MCF 10A (cell line): Measurements from ENCODE around the gene CPPED1. TPM values are rescaled to one million over a fixed set of nuclear protein-coding genes. Genes with fewer than 3 reads are reported as not detected.

Experiments
- BruUV-seq: library from RNA; stranded (reverse); fragments of 400-500 nt; replicated peaks from 2 replicates; lab custom pipeline; 2021; lab: Mats Ljungman, UMichigan
- CTCF ChIA-PET: fragments of 300-600 bp; sonication (Branson Sonifier 250); formaldehyde crosslinking; extraction: SDS; loops from one replicate; lab custom pipeline; 2021; ENCODE audit warnings: antibody characterized with exemption, inconsistent platforms; lab: Yijun Ruan, JAX
- POLR2A ChIA-PET: fragments of 300-600, 350-650 bp; sonication (Branson Sonifier 250); formaldehyde crosslinking; extraction: SDS; loops from one replicate; lab custom pipeline; 2020; ENCODE audit warnings: antibody characterized with exemption, inconsistent platforms; lab: Yijun Ruan, JAX
- DNase-seq: peaks from one replicate; pipeline ENCODE4 v3.0.0-alpha.2; 2018; ENCODE audit not compliant: unreplicated experiment
- H3K27ac Mint-ChIP-seq: one replicate; pipeline ENCODE4 v1.8.0; 2022; ENCODE audit warnings: mild to moderate bottlenecking, low read depth, mixed read lengths; ENCODE audit not compliant: unreplicated experiment
- H3K27me3 Mint-ChIP-seq: one replicate; pipeline ENCODE4 v1.8.0; 2022; ENCODE audit warnings: mixed read lengths; ENCODE audit not compliant: insufficient read depth, unreplicated experiment
- H3K36me3 Mint-ChIP-seq: one replicate; pipeline ENCODE4 v1.8.0; 2022; ENCODE audit warnings: mild to moderate bottlenecking, moderate library complexity, mixed read lengths; ENCODE audit not compliant: insufficient read depth, unreplicated experiment
- H3K4me1 Mint-ChIP-seq: one replicate; pipeline ENCODE4 v1.8.0; 2022; ENCODE audit warnings: mixed read lengths; ENCODE audit not compliant: insufficient read depth, unreplicated experiment
- H3K4me3 Mint-ChIP-seq: one replicate; pipeline ENCODE4 v1.8.0; 2022; ENCODE audit warnings: mild to moderate bottlenecking, moderate library complexity, mixed read lengths; ENCODE audit not compliant: unreplicated experiment
- H3K9me3 Mint-ChIP-seq: one replicate; pipeline ENCODE4 v1.8.0; 2022; ENCODE audit warnings: mixed read lengths; ENCODE audit not compliant: unreplicated experiment
- intact Hi-C: fragments of 100-400 bp; cut with micrococcal nuclease; formaldehyde crosslinking; loops from 2 replicates; pipeline ENCODE4 v1.14.1; 2022
- total RNA-seq: library from RNA; stranded (reverse); gene quantifications from 2 replicates; pipeline ENCODE4 v1.2.3, GENCODE V29; 2022
- TF ChIP-seq, protein P1 (sequence below): fragments of 200-600 bp; IDR thresholded peaks from one replicate; pipeline ENCODE4 v1.8.0; 2022; ENCODE audit warnings: antibody characterized with exemption, mild to moderate bottlenecking; ENCODE audit not compliant: unreplicated experiment

The CPPED1 gene
- total RNA-seq, 1 experiment from 2014 or later: 13.8 TPM

DNA sequence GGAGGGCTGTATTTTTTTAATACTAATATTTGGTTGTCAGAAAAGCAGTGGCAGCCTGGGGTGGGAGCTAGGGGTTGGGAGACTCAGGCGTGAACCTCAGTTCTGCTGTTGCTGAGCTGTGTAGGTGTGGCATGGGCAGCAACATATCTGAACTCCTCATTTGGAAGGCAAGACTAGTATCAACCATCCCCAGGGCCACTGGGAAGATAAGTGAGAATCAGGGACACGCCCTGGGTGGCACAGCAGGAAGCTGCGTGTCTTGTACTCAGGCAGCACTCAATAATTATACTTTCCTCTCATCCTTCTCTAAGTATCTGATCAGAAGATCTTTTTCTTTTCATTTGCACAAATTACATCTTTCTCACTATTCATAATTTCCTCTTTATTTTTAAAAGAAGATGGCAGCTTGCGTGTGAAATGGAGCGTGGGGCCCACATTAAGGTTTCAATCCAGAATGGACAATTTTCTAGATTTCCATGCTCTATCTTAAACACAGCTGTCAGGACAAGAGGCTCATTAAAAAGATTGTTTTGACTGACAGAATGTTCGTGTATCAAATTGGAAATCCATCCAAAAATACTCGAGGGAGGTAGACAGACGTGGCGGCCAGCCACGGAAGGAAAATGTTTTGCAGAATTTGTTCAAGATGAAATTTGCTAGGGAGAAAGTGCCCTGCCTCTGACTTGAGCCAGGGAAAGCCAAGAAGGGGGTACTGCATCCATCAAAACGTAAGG, 121.1 kb downstream of the CPPED1 start:
- no peaks in the 10 kb centered on the region for H3K4me1 Mint-ChIP-seq
- no peaks in the 10 kb centered on the region for H3K9me3 Mint-ChIP-seq
- POLR2A ChIA-PET: no interaction called here
- TF ChIP-seq, protein P1, sequence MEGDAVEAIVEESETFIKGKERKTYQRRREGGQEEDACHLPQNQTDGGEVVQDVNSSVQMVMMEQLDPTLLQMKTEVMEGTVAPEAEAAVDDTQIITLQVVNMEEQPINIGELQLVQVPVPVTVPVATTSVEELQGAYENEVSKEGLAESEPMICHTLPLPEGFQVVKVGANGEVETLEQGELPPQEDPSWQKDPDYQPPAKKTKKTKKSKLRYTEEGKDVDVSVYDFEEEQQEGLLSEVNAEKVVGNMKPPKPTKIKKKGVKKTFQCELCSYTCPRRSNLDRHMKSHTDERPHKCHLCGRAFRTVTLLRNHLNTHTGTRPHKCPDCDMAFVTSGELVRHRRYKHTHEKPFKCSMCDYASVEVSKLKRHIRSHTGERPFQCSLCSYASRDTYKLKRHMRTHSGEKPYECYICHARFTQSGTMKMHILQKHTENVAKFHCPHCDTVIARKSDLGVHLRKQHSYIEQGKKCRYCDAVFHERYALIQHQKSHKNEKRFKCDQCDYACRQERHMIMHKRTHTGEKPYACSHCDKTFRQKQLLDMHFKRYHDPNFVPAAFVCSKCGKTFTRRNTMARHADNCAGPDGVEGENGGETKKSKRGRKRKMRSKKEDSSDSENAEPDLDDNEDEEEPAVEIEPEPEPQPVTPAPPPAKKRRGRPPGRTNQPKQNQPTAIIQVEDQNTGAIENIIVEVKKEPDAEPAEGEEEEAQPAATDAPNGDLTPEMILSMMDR: no peak
- no peak overlapping the region for H3K27ac Mint-ChIP-seq
- intact Hi-C loops: no loop called here
- no peaks in the 10 kb centered on the region for H3K27me3 Mint-ChIP-seq
- CTCF ChIA-PET: no interaction called here
- H3K4me3 Mint-ChIP-seq: no peak overlapping the region
- peaks cover 2% of the 10 kb centered on the region for H3K36me3 Mint-ChIP-seq
- DNase-seq: no peak
- BruUV-seq: no TSS peak

DNA sequence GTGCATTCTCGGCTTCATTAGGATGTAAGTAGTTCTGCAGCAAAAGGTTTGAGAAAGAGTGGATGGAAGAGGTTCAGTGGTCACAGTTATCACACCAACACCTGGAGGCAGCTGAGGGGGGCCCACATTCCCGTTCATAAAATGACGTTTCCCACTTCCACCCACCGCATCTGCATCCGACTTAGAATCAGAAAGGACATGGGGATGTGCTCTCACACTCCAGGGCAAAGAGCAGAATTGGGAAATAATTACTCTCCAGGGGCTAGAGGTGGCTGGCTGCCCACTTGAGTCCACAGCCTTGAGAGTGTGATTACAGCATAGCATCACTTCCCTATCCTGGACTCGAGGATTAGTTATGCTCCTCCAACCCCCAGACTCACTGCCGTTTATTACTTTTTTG, 122.0 kb downstream of the CPPED1 start:
- no peaks in the 10 kb centered on the region for H3K9me3 Mint-ChIP-seq
- TF ChIP-seq, protein P1: no peak
- H3K27me3 Mint-ChIP-seq: no peaks in the 10 kb centered on the region
- no TSS peak for BruUV-seq
- DNase-seq: no peak
- no peaks in the 10 kb centered on the region for H3K36me3 Mint-ChIP-seq
- H3K4me1 Mint-ChIP-seq: no peaks in the 10 kb centered on the region
- no peak overlapping the region for H3K27ac Mint-ChIP-seq
- intact Hi-C loops: no loop called here
- CTCF ChIA-PET: no interaction called here
- H3K4me3 Mint-ChIP-seq: no peak overlapping the region
- POLR2A ChIA-PET: no interaction called here

DNA sequence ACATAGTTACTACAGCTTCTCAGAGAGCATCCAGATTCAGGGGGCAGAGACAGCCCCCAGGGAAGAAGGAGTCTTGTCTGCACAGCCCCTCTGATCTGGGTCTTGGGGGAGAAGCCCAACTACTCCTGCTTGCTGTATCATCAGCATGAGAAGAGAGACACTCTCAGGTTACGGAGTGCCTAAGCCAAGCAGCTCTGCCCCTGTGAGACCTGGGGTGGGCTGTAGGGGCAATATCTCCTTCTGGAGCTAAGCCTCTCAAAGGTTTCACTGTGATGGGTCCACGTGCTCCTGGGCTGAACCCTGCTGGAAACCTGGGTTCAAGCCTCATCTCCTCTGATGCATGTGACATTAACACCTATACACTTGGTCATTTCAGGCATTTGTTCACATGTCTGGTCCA, 123.2 kb downstream of the CPPED1 start:
- H3K9me3 Mint-ChIP-seq: no peaks in the 10 kb centered on the region
- no peak for DNase-seq
- H3K27ac Mint-ChIP-seq: no peak overlapping the region
- CTCF ChIA-PET: no interaction called here
- TF ChIP-seq, protein P1: no peak
- BruUV-seq: no TSS peak
- POLR2A ChIA-PET: no interaction called here
- no peaks in the 10 kb centered on the region for H3K36me3 Mint-ChIP-seq
- no peaks in the 10 kb centered on the region for H3K4me1 Mint-ChIP-seq
- no peaks in the 10 kb centered on the region for H3K27me3 Mint-ChIP-seq
- intact Hi-C loops: no loop called here
- H3K4me3 Mint-ChIP-seq: no peak overlapping the region

DNA sequence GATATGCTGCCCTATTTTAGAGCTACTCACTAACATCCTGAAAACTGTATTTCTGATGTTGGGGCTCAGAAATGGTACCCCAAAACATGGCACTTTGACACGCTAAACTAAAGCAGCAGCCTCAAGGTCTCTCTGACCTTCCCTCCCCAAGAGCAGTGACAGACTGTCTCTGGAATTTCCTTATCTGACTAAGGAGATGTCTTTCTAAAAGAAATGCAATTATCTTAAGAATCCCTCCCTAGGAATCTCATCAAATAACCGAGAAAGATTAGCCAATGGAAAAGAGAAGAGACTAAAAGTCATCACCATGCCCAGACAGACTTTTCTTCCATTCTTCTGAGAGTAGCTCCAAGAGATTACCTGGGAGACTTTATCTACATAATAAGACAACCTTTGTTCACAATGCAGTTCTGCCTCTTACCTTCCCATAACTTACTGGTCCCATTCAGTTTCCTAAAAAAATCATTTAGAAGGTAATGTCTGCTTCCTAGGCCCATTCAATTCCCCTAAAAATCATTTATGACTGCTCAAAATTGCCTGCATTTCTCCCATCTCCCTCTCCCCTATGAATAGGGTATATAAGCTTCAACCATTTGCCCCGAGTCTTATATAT, 123.9 kb downstream of the CPPED1 start:
- ChIA-PET POLR2A (no interaction called here), CTCF (interaction anchor here (1.3 kb wide), 1 partner anchor 142 kb away, joined by 3 read pairs; no protein-coding TSS in a partner anchor)
- Mint-ChIP-seq H3K36me3 (no peaks in the 10 kb centered on the region), H3K4me1 (no peaks in the 10 kb centered on the region), H3K27me3 (no peaks in the 10 kb centered on the region), H3K9me3 (no peaks in the 10 kb centered on the region), H3K27ac (no peak overlapping the region), H3K4me3 (no peak overlapping the region)
- TF ChIP-seq, protein P1: no peak
- BruUV-seq: no TSS peak
- intact Hi-C loops: no loop called here
- no peak for DNase-seq
